ENCODE results near the gene ZBTB32.
A peak's percentile ranks its signal among the peaks of the same experiment; 100 is the strongest.

ZBTB32 gene

GRCh38 chr19:35715355-35715809, 11.0 kb downstream of the ZBTB32 start:
- Histone ChIP-seq H3K9me3 (ENCODE audit: control insufficient read depth in 2 of 2, low read length in 2 of 2) (no peaks in the 10 kb centered on the region), H3K27me3 (ENCODE audit: control insufficient read depth in 1 of 2, insufficient read depth in 2 of 2, low read length in 2 of 2) (no peaks in the 10 kb centered on the region), H3K27ac (ENCODE audit: low read length) (peak overlapping the region; percentile 79), H3K4me1 (ENCODE audit: control insufficient read depth, insufficient read depth, low read length) (peaks cover 39% of the 10 kb centered on the region), H3K36me3 (ENCODE audit: control insufficient read depth in 2 of 2, insufficient read depth in 2 of 2, low read length in 2 of 2) (no peaks in the 10 kb centered on the region), H3K4me3 (ENCODE audit: low read length in 2 of 2) (no peak overlapping the region), H3K9ac (ENCODE audit: low read length in 2 of 2) (peak overlapping the region; percentile 79 to 94)

GRCh38 chr19:35715981-35716800, 11.8 kb downstream of the ZBTB32 start:
- Histone ChIP-seq H3K27ac (ENCODE audit: low read length) (peak overlapping the region; percentile 79), H3K9me3 (ENCODE audit: control insufficient read depth in 2 of 2, low read length in 2 of 2) (no peaks in the 10 kb centered on the region), H3K9ac (ENCODE audit: low read length in 2 of 2) (peak overlapping the region; percentile 79 to 94), H3K36me3 (ENCODE audit: control insufficient read depth in 2 of 2, insufficient read depth in 2 of 2, low read length in 2 of 2) (peaks cover 0 to 2% of the 10 kb centered on the region in 2 donors), H3K4me1 (ENCODE audit: control insufficient read depth, insufficient read depth, low read length) (peaks cover 39% of the 10 kb centered on the region), H3K27me3 (ENCODE audit: control insufficient read depth in 1 of 2, insufficient read depth in 2 of 2, low read length in 2 of 2) (no peaks in the 10 kb centered on the region), H3K4me3 (ENCODE audit: low read length in 2 of 2) (peak overlapping the region; percentile 87)

- Histone ChIP-seq H3K4me1 (ENCODE audit: control insufficient read depth, insufficient read depth, low read length) (peaks cover 42% of the 10 kb centered on the region), H3K9ac (ENCODE audit: low read length in 2 of 2) (peak overlapping the region; percentile 79 to 94), H3K27ac (ENCODE audit: low read length) (peak overlapping the region; percentile 79), H3K4me3 (ENCODE audit: low read length in 2 of 2) (peak overlapping the region; percentile 87), H3K27me3 (ENCODE audit: control insufficient read depth in 1 of 2, insufficient read depth in 2 of 2, low read length in 2 of 2) (no peaks in the 10 kb centered on the region), H3K36me3 (ENCODE audit: control insufficient read depth in 2 of 2, insufficient read depth in 2 of 2, low read length in 2 of 2) (peaks cover 3 to 6% of the 10 kb centered on the region in 2 donors), H3K9me3 (ENCODE audit: control insufficient read depth in 2 of 2, low read length in 2 of 2) (no peaks in the 10 kb centered on the region)
Observed at GRCh38 chr19:35716801-35717664, 12.7 kb downstream of the ZBTB32 start.

- peak within 1 kb of the TSS; percentile 79 to 94 for H3K9ac ChIP-seq (ENCODE audit: low read length in 2 of 2)
- peaks cover 42% of the 10 kb centered on the region for H3K4me1 ChIP-seq (ENCODE audit: control insufficient read depth, insufficient read depth, low read length)
- peak within 1 kb of the TSS; percentile 79 for H3K27ac ChIP-seq (ENCODE audit: low read length)
- H3K27me3 ChIP-seq (ENCODE audit: control insufficient read depth in 1 of 2, insufficient read depth in 2 of 2, low read length in 2 of 2), result no peaks in the 10 kb centered on the region
- peak within 1 kb of the TSS; percentile 89 for H3K4me3 ChIP-seq (ENCODE audit: low read length in 2 of 2)
- H3K36me3 ChIP-seq (ENCODE audit: control insufficient read depth in 2 of 2, insufficient read depth in 2 of 2, low read length in 2 of 2), result peaks cover 10 to 13% of the 10 kb centered on the region in 2 donors
- no peaks in the 10 kb centered on the region for H3K9me3 ChIP-seq (ENCODE audit: control insufficient read depth in 2 of 2, low read length in 2 of 2)
Observed at GRCh38 chr19:35717665-35718344, 13.4 kb downstream of the ZBTB32 start, which contains the start of gene KMT2B. Gene KMT2B, plus strand, starts transcription at chr19:35718003. Its CDS starts 16 bp downstream, at chr19:35718019.

- H3K27ac ChIP-seq (ENCODE audit: low read length), result peak overlapping the region; percentile 73
- no peaks in the 10 kb centered on the region for H3K9me3 ChIP-seq (ENCODE audit: control insufficient read depth in 2 of 2, low read length in 2 of 2)
- peaks cover 42% of the 10 kb centered on the region for H3K4me1 ChIP-seq (ENCODE audit: control insufficient read depth, insufficient read depth, low read length)
- H3K9ac ChIP-seq (ENCODE audit: low read length in 2 of 2), result peak overlapping the region; percentile 79 to 84
- peak overlapping the region; percentile 89 for H3K4me3 ChIP-seq (ENCODE audit: low read length in 2 of 2)
- no peaks in the 10 kb centered on the region for H3K27me3 ChIP-seq (ENCODE audit: control insufficient read depth in 1 of 2, insufficient read depth in 2 of 2, low read length in 2 of 2)
- peaks cover 16 to 20% of the 10 kb centered on the region in 2 donors for H3K36me3 ChIP-seq (ENCODE audit: control insufficient read depth in 2 of 2, insufficient read depth in 2 of 2, low read length in 2 of 2)
Observed at GRCh38 chr19:35718345-35719041, 14.1 kb downstream of the ZBTB32 start.

- H3K27me3 ChIP-seq (ENCODE audit: control insufficient read depth in 1 of 2, insufficient read depth in 2 of 2, low read length in 2 of 2), result no peaks in the 10 kb centered on the region
- H3K27ac ChIP-seq (ENCODE audit: low read length), result peak overlapping the region; percentile 18
- no peaks in the 10 kb centered on the region for H3K9me3 ChIP-seq (ENCODE audit: control insufficient read depth in 2 of 2, low read length in 2 of 2)
- peaks cover 42% of the 10 kb centered on the region for H3K4me1 ChIP-seq (ENCODE audit: control insufficient read depth, insufficient read depth, low read length)
- peak overlapping the region in 1 of 2 donors; percentile 89 for H3K4me3 ChIP-seq (ENCODE audit: low read length in 2 of 2)
- peak overlapping the region; percentile 79 to 84 for H3K9ac ChIP-seq (ENCODE audit: low read length in 2 of 2)
- H3K36me3 ChIP-seq (ENCODE audit: control insufficient read depth in 2 of 2, insufficient read depth in 2 of 2, low read length in 2 of 2), result peaks cover 25 to 30% of the 10 kb centered on the region in 2 donors
Observed at GRCh38 chr19:35719402-35720162, 15.2 kb downstream of the ZBTB32 start.

GRCh38 chr19:35720163-35720524, 15.8 kb downstream of the ZBTB32 start:
- Histone ChIP-seq H3K36me3 (ENCODE audit: control insufficient read depth in 2 of 2, insufficient read depth in 2 of 2, low read length in 2 of 2) (peaks cover 30 to 36% of the 10 kb centered on the region in 2 donors), H3K27ac (ENCODE audit: low read length) (peak overlapping the region; percentile 18), H3K4me3 (ENCODE audit: low read length in 2 of 2) (no peak overlapping the region), H3K9ac (ENCODE audit: low read length in 2 of 2) (no peak overlapping the region), H3K27me3 (ENCODE audit: control insufficient read depth in 1 of 2, insufficient read depth in 2 of 2, low read length in 2 of 2) (no peaks in the 10 kb centered on the region), H3K4me1 (ENCODE audit: control insufficient read depth, insufficient read depth, low read length) (peaks cover 42% of the 10 kb centered on the region), H3K9me3 (ENCODE audit: control insufficient read depth in 2 of 2, low read length in 2 of 2) (no peaks in the 10 kb centered on the region)

GRCh38 chr19:35720648-35721047, 16.3 kb downstream of the ZBTB32 start:
- Histone ChIP-seq H3K9me3 (ENCODE audit: control insufficient read depth in 2 of 2, low read length in 2 of 2) (no peaks in the 10 kb centered on the region), H3K9ac (ENCODE audit: low read length in 2 of 2) (no peak overlapping the region), H3K27me3 (ENCODE audit: control insufficient read depth in 1 of 2, insufficient read depth in 2 of 2, low read length in 2 of 2) (no peaks in the 10 kb centered on the region), H3K4me1 (ENCODE audit: control insufficient read depth, insufficient read depth, low read length) (peaks cover 38% of the 10 kb centered on the region), H3K4me3 (ENCODE audit: low read length in 2 of 2) (no peak overlapping the region), H3K36me3 (ENCODE audit: control insufficient read depth in 2 of 2, insufficient read depth in 2 of 2, low read length in 2 of 2) (peaks cover 36 to 41% of the 10 kb centered on the region in 2 donors), H3K27ac (ENCODE audit: low read length) (no peak overlapping the region)

GRCh38 chr19:35721374-35721773, 17.0 kb downstream of the ZBTB32 start:
- H3K4me3 ChIP-seq (ENCODE audit: low read length in 2 of 2), result no peak overlapping the region
- H3K4me1 ChIP-seq (ENCODE audit: control insufficient read depth, insufficient read depth, low read length), result peaks cover 30% of the 10 kb centered on the region
- no peaks in the 10 kb centered on the region for H3K27me3 ChIP-seq (ENCODE audit: control insufficient read depth in 1 of 2, insufficient read depth in 2 of 2, low read length in 2 of 2)
- H3K36me3 ChIP-seq (ENCODE audit: control insufficient read depth in 2 of 2, insufficient read depth in 2 of 2, low read length in 2 of 2), result peaks cover 43 to 47% of the 10 kb centered on the region in 2 donors
- no peak overlapping the region for H3K9ac ChIP-seq (ENCODE audit: low read length in 2 of 2)
- H3K27ac ChIP-seq (ENCODE audit: low read length), result no peak overlapping the region
- H3K9me3 ChIP-seq (ENCODE audit: control insufficient read depth in 2 of 2, low read length in 2 of 2), result no peaks in the 10 kb centered on the region
